GF-D8 (cell line): Measurements from ENCODE around the gene NUTM2A.
"Not testable (repeated sequence)": the region's sequence is repeated elsewhere in the genome, so short reads cannot be mapped to it uniquely, and the experiment has no call there.

Experiments used
- DNase-seq: peaks from one replicate; lab custom pipeline; 2025; lab: John Stamatoyannopoulos, UW

The NUTM2A gene

GRCh38 chr10:87225148-87225547, at the start of gene NUTM2A:
TSS of gene NUTM2A (plus strand) at chr10:87225448. CDS start at chr10:87225831, 383 bp downstream.
- not testable (repeated sequence) for DNase-seq

- DNase-seq = not testable (repeated sequence)
These were observed 47.7 kb upstream of the NUTM2A start for GRCh38 chr10:87177587-87177986.

GRCh38 chr10:87184421-87184820, 40.8 kb upstream of the NUTM2A start:
- DNase-seq = not testable (repeated sequence)

GRCh38 chr10:87186016-87186415, 39.2 kb upstream of the NUTM2A start:
- not testable (repeated sequence) for DNase-seq

GRCh38 chr10:87187573-87187972, 37.7 kb upstream of the NUTM2A start:
- DNase-seq = not testable (repeated sequence)

GRCh38 chr10:87191841-87192240, 33.4 kb upstream of the NUTM2A start:
- not testable (repeated sequence) for DNase-seq

- not testable (repeated sequence) for DNase-seq
These were observed 24.3 kb upstream of the NUTM2A start for GRCh38 chr10:87200924-87201323.

- DNase-seq = not testable (repeated sequence)
These were observed 20.4 kb upstream of the NUTM2A start for GRCh38 chr10:87204801-87205200.

GRCh38 chr10:87206922-87207321, 18.3 kb upstream of the NUTM2A start:
- DNase-seq = not testable (repeated sequence)

- DNase-seq = not testable (repeated sequence)
These were observed 14.9 kb upstream of the NUTM2A start for GRCh38 chr10:87210309-87210708.

- not testable (repeated sequence) for DNase-seq
These were observed 13.4 kb upstream of the NUTM2A start for GRCh38 chr10:87211848-87212247.

GRCh38 chr10:87213150-87213765, 12.0 kb upstream of the NUTM2A start:
- not testable (repeated sequence) for DNase-seq

GRCh38 chr10:87213806-87214205, 11.4 kb upstream of the NUTM2A start:
- not testable (repeated sequence) for DNase-seq

- DNase-seq = not testable (repeated sequence)
These were observed 9.1 kb upstream of the NUTM2A start for GRCh38 chr10:87216120-87216519.

GRCh38 chr10:87219370-87219769, 5.9 kb upstream of the NUTM2A start:
- DNase-seq = not testable (repeated sequence)

- DNase-seq = not testable (repeated sequence)
These were observed 2.5 kb upstream of the NUTM2A start for GRCh38 chr10:87222789-87223188.

- not testable (repeated sequence) for DNase-seq
These were observed 3.0 kb downstream of the NUTM2A start for GRCh38 chr10:87228247-87228646.

GRCh38 chr10:87229211-87229610, 4.0 kb downstream of the NUTM2A start:
- not testable (repeated sequence) for DNase-seq

GRCh38 chr10:87234854-87235253, 9.6 kb downstream of the NUTM2A start:
- not testable (repeated sequence) for DNase-seq

- DNase-seq = not testable (repeated sequence)
These were observed 12.0 kb downstream of the NUTM2A start for GRCh38 chr10:87237244-87237643.

GRCh38 chr10:87239346-87239808, 14.1 kb downstream of the NUTM2A start:
- not testable (repeated sequence) for DNase-seq

GRCh38 chr10:87242192-87242591, 16.9 kb downstream of the NUTM2A start:
- DNase-seq = not testable (repeated sequence)

GRCh38 chr10:87247335-87247734, 22.1 kb downstream of the NUTM2A start:
- DNase-seq = not testable (repeated sequence)
